Stimulated activated CD8-positive, alpha-beta memory T cell treated with anti-CD3 and anti-CD28 coated beads, Interleukin-2, amount 100 ng/mL, for 1 hour (primary cell): ENCODE measurements around the gene FOXQ1.

Experiments used
- DNase-seq, 2 donors: peaks; one replicate each; pipeline ENCODE4 v3.0.0-alpha.2; 2020; ENCODE audit warnings: low read depth in 2 of 2

FOXQ1 gene, protein sequence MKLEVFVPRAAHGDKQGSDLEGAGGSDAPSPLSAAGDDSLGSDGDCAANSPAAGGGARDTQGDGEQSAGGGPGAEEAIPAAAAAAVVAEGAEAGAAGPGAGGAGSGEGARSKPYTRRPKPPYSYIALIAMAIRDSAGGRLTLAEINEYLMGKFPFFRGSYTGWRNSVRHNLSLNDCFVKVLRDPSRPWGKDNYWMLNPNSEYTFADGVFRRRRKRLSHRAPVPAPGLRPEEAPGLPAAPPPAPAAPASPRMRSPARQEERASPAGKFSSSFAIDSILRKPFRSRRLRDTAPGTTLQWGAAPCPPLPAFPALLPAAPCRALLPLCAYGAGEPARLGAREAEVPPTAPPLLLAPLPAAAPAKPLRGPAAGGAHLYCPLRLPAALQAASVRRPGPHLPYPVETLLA

DNA sequence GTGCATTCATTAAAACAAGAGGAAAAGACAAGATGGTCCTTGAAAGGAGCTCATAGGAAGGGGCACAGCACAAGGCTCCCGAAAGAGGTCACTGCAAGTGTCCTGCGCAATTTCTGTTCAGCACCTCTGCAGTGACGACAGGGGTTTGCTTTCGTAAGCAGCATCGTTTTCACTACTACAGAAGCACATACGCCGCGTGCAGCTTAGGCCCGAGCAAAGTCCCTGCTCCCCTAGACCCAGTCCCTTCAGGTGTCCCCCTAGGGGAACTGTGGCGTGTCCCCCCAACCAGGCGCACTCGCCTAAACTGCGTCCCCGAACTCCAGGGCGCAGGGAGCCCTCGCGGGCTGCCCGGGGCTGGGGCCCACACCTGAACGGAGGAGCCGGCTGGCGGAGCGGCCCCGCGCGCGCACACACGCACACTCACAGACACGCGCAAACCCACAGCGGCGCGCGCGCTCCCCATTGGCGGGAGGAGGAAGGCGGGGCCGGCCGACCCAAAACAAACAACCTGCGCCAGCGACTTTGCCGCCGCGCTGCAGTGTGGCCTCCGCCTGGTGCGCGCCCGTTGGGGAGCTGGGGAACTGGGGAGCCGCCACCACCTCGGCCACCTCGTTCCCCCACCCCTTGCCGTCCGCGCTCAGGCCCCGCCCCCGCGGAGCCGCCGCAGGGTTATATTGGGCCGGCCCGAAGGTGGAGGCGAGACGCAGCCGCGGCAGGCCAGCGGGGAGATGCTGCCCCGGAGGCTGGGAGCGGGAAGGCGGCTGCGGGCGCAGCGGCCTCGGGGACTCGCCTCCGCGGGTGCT, at the start of gene FOXQ1:
Gene FOXQ1 (plus strand): TSS at position 699 of the 803 bp plus-strand sequence. CDS start 607 bp downstream, outside the sequence.
- no peak for DNase-seq

- DNase-seq: no peak
These were observed 49.2 kb upstream of the FOXQ1 start for GRCh38 chr6:1262704-1263038.

DNA sequence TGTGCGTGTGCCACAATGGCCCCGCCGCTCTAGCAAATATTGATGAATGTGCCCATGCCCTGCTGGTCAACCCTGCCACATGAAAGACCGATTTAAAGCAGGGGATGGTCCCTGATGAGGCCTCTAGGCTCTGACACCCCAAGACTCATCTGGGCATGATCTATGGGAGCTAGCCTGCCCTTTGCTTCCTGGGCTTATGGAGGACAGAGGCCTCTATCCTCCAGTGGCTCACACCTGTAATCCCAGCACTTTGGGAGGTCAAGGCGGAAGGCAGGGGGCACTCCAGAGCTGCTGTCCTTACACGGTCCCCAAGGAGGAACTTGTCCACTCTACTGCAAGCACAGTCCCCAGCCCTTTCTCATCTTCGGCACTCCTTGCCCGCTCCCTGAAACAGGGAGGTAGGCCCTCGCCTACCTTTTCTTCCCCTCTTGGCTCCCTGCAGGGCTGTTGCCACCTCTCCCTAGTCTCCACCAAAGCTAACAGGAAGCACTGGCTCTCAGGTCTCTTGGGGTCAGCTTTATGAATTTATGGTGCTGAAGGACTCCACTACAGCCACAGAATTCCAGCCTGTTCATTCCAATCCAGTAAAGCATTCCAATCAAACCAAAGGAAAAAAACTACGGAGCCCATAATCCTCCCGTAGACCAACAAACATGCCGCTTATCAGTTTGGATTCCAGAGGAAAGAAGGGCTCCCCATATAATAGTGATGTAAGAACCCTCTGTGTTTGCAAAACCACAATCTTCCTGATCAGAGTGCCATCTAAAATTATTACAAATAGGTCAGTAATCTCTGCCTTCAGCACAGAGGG, 48.7 kb upstream of the FOXQ1 start:
- no peak for DNase-seq

DNA sequence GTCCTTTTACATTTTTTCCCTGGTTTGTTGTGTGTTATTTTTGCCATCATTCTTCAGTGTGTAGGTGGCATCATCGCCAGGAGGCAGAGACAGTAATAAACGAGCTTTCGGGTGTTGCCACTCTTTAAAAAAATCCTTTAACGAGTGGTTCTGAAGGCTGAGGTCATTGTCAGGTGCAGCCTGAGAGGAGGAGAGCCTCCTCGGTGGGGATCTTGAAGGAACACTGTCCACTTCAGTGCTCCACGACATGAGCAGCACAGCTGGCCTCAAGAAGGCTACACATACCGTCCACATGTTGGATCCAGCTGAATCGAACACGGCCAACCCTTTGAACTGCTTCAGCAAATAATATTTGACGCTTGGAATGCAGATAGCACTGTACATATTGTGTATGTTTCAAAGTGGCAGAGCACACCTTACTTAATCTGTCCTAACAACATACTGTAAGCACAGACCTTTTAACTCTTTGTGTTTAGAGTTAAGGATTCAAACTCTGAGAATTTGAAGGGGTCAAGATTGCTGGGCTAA, 48.0 kb upstream of the FOXQ1 start:
- no peak for DNase-seq

GRCh38 chr6:1264619-1265445, 47.1 kb upstream of the FOXQ1 start:
- no peak for DNase-seq

- DNase-seq: no peak
These were observed 45.2 kb upstream of the FOXQ1 start for GRCh38 chr6:1266686-1267056.

- no peak for DNase-seq
These were observed 44.7 kb upstream of the FOXQ1 start for GRCh38 chr6:1267057-1267732.

DNA sequence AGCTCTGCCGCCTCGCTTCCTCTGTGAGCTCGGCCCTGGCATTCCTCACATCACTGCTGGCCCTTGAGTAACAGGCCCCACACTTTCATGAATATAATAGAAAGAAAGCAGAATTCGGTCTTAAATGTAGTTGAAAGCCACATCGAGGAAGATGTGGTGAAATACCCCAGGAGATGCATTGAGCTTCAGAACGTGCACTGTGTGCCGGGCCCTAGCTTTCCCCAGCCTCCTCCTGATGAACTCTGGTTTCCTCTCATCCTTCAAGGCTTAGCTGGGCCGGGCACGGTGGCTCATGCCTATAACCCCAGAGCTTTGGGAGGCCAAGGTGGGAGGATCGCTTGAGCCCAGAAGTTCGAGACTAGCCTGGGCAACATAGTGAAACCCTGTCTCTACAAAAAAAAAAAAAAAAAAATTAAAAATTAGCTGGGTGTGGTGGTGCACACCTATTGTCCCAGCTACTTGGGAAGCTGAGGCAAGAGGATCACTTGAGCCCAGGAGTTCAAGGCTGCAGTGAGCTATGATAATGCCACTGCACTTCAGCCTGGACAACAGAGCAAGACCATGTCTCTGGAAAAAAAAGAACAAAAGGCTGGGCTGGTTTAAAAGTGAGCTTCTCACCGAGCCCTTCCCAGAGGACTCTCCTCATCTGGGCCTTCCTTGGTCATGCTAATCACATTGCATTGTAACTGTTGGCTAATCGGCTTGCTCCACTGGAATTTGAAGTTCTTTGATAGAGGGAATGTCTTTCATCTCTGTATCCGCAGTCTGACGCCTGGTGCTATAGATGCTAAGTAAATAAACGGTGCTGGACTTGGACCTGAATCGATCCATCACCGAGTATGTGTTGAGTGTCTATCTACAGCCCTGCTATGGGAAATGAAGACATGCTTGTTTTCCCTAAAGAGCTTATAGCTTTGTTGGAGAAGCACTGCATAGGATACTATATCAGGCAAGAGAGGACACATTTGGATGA, 43.8 kb upstream of the FOXQ1 start:
- DNase-seq: no peak

DNA sequence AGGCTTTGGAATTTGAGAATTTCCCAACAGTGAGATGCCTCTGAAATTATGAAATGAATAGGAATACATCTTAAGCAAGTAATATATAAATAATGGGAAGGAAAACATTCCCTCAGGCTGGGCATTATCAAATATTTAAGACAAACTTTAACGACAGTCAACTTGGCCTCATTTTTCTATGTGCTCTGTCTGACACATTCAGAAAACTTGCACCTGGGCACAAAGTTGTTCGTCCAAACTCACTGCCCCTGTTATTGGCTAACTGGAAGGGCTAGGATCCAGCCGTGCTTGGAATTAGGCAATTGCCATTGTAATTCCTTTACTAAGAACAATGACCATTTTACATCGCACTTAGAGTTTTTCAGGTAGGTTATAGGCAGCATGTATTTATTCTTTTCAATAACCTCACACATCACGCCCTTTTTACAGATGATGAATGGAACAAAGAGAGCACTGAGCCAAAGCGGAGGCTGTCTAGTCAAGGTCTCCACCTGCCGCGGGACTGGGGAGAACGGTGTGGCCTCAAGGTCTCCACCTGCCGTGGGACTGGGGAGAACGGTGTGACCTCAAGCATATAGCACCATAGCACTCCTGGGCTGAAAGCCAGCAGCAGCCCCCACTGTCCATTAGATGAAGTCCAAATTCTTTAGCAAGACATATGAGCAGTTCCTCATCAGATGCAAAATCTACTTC, 40.7 kb upstream of the FOXQ1 start:
- no peak for DNase-seq

DNA sequence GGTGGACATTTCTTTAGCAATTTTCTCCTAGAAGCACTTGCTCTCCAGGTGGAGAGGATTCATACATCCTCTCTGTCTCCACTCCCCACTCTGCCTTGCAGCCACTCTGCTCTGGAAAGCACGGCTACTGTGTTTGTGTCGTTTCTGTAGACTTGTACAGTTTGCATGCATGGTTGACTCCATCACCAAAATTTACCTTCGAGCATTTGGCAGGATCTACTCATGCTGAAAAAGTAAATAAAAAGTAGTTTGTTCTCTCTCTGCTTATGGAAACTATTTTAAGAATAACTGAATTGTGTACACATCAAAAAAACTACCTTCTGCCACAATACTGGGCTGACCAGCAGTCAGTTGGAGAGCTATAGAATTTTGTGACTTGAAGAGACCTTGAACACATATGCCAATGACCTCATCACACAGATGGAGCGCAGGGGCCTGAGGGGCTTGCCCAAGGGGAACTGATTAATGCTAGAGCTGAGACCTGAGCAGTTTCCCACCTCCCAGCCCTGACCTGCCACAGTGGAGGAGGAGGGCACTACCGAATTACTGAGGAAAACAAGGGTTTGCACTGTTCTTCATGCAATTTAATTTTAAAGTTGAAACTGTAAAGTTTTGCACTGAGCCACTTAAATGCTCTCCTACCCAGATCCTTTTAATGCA, 33.7 kb upstream of the FOXQ1 start:
- DNase-seq: no peak

DNA sequence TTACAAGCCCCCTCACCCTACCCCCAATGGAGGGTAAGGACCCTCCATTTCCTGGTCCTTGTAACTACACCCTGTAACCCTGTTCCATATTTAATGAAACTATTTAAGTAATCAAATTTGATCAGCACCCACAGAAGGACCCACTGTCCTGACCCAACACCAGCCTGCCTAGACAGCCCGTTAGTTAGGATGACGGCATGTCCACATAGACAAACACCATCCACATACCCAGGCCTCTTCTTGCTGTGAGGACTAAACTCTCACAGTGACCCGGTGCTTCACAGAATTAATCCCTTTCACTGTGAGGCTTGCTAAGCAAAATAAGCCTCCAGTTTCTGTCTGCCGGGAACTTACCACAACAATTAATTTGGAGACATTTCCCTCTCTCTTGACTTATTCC, 32.8 kb upstream of the FOXQ1 start:
- no peak for DNase-seq

DNA sequence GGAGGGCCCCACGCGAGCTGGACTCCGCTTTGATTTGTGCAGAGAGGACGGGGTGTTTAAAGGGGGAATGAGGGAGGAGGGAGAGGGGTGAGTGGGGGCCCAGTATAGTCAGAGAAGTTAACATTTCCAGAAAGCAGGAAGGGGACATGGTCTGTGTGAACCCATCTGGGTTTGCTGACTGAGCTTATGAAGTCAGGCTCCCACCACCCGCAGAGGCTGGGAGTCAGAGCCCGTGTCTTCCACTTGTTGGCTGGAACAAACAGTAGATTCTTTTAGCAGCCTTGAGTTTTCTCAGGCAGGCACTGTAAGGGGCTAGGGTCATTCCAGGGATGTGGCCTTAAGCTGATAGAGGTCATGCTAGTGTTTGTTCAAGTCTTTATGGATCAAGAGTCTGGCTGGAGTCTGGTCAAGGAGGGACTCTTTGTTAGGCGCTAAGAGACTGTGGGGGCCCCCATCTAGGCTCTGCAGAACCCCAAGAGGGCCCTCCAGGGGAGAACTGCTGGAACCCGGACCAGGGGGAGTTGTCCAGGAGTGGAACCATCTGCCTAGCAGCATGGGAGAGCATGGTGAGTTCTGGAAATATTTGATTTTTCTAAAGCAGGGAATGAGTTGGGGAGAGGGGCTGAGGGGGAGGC, 31.1 kb upstream of the FOXQ1 start:
- DNase-seq: no peak

DNA sequence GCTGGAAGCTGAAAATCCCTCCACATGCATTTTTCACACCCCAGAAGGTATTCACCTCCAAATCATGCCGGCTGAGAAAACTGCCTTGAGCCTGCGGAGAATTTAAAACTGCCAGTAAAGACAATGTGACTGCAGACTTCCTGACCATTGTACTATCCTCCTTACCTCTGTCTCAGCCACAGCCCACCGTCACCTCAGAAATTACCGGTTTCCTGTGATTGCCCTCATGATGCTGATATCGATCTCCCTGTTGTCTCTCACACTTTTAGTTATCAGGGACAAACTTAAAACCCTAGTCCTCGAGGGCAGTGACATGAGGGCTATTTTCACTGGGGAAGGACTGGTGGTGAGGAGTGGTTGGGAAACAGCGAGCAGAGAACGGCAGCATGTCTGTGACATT, 30.2 kb upstream of the FOXQ1 start:
- DNase-seq: no peak

- no peak for DNase-seq
These were observed 28.4 kb upstream of the FOXQ1 start for GRCh38 chr6:1283501-1283900.

GRCh38 chr6:1285556-1285955, 26.3 kb upstream of the FOXQ1 start:
- no peak for DNase-seq

DNA sequence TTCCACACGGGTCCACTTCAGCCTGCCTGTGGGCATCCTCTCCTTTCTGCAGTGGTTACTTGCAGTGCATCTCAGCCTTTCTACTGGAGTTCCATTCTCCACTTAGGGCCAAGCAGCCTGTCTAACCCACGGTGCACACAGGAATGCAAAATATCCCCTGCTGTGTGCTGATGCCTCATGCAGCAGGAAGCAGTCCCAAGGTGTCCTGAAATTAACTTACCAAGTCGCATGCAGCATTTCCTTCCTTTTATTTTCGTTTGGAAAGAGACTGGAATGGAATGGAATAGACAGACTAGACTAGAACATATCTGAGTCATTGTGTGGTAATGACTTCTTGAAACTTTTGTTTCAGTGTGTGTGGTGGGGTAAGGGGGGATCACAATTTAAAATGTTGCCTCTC, 25.9 kb upstream of the FOXQ1 start:
- DNase-seq: no peak

- no peak for DNase-seq
These were observed 24.8 kb upstream of the FOXQ1 start for GRCh38 chr6:1287103-1287591.

GRCh38 chr6:1290086-1290485, 21.8 kb upstream of the FOXQ1 start:
- DNase-seq: no peak
